Measurements from ENCODE around the gene TTC27. TPM values are rescaled to one million over a fixed set of nuclear protein-coding genes. Genes with fewer than 3 reads are reported as not detected.

TTC27 gene
- total RNA-seq, 1 donor from 2014 or later = 18.4 TPM

GRCh38 chr2:32714521-32714920 is 86.7 kb downstream of the TTC27 start:
- Mint-ChIP-seq H3K4me1 (peaks cover 15% of the 10 kb centered on the region), H3K36me3 (peaks cover 14% of the 10 kb centered on the region), H3K4me3 (no peak overlapping the region), H3K27me3 (ENCODE audit: low read depth) (no peaks in the 10 kb centered on the region), H3K27ac (no peak overlapping the region), H3K9me3 (peaks cover 8% of the 10 kb centered on the region)
- TF ChIP-seq CTCF (IDR thresholded peaks at IDR 0.05; ENCODE audit: unreplicated experiment) = no peak
- no peak for DNase-seq (ENCODE audit: low spot score in 2 of 2, unreplicated experiment in 2 of 2)

GRCh38 chr2:32715391-32715841 is 87.6 kb downstream of the TTC27 start:
- no peak for DNase-seq (ENCODE audit: low spot score in 2 of 2, unreplicated experiment in 2 of 2)
- Mint-ChIP-seq H3K9me3 (peaks cover 8% of the 10 kb centered on the region), H3K27me3 (ENCODE audit: low read depth) (no peaks in the 10 kb centered on the region), H3K4me1 (peaks cover 15% of the 10 kb centered on the region), H3K36me3 (peaks cover 14% of the 10 kb centered on the region), H3K27ac (peak overlapping the region; percentile 70), H3K4me3 (no peak overlapping the region)
- no peak for TF ChIP-seq CTCF (IDR thresholded peaks at IDR 0.05; ENCODE audit: unreplicated experiment)

- Mint-ChIP-seq H3K9me3 (peaks cover 8% of the 10 kb centered on the region), H3K27me3 (ENCODE audit: low read depth) (no peaks in the 10 kb centered on the region), H3K4me3 (no peak overlapping the region), H3K4me1 (peaks cover 15% of the 10 kb centered on the region), H3K36me3 (peaks cover 14% of the 10 kb centered on the region), H3K27ac (peak overlapping the region; percentile 19)
- DNase-seq (ENCODE audit: low spot score in 2 of 2, unreplicated experiment in 2 of 2) = no peak
- TF ChIP-seq CTCF (IDR thresholded peaks at IDR 0.05; ENCODE audit: unreplicated experiment) = no peak
These were observed 88.1 kb downstream of the TTC27 start for GRCh38 chr2:32715981-32716380.

- no peak for TF ChIP-seq CTCF (IDR thresholded peaks at IDR 0.05; ENCODE audit: unreplicated experiment)
- Mint-ChIP-seq H3K4me1 (peaks cover 12% of the 10 kb centered on the region), H3K27ac (no peak overlapping the region), H3K36me3 (peaks cover 14% of the 10 kb centered on the region), H3K4me3 (no peak overlapping the region), H3K27me3 (ENCODE audit: low read depth) (no peaks in the 10 kb centered on the region), H3K9me3 (peaks cover 8% of the 10 kb centered on the region)
- no peak for DNase-seq (ENCODE audit: low spot score in 2 of 2, unreplicated experiment in 2 of 2)
These were observed 88.7 kb downstream of the TTC27 start for GRCh38 chr2:32716598-32716997.

GRCh38 chr2:32718752-32719151 is 90.9 kb downstream of the TTC27 start:
- Mint-ChIP-seq H3K4me1 (peaks cover 12% of the 10 kb centered on the region), H3K27ac (no peak overlapping the region), H3K4me3 (no peak overlapping the region), H3K9me3 (peaks cover 8% of the 10 kb centered on the region), H3K27me3 (ENCODE audit: low read depth) (no peaks in the 10 kb centered on the region), H3K36me3 (peaks cover 12% of the 10 kb centered on the region)
- TF ChIP-seq CTCF (IDR thresholded peaks at IDR 0.05; ENCODE audit: unreplicated experiment) = no peak
- no peak for DNase-seq (ENCODE audit: low spot score in 2 of 2, unreplicated experiment in 2 of 2)

GRCh38 chr2:32719430-32719829 is 91.6 kb downstream of the TTC27 start:
- no peak for DNase-seq (ENCODE audit: low spot score in 2 of 2, unreplicated experiment in 2 of 2)
- H3K4me1 Mint-ChIP-seq = peaks cover 12% of the 10 kb centered on the region
- peaks cover 11% of the 10 kb centered on the region for H3K36me3 Mint-ChIP-seq
- H3K27me3 Mint-ChIP-seq (ENCODE audit: low read depth) = no peaks in the 10 kb centered on the region
- H3K9me3 Mint-ChIP-seq = peaks cover 8% of the 10 kb centered on the region
- TF ChIP-seq CTCF (IDR thresholded peaks at IDR 0.05; ENCODE audit: unreplicated experiment) = no peak
- no peak overlapping the region for H3K27ac Mint-ChIP-seq
- no peak overlapping the region for H3K4me3 Mint-ChIP-seq

Measured in mesothelial cell of epicardium (in vitro differentiated cells).